Spleen (tissue), 11 donors: Measurements from ENCODE around the gene AKNAD1. TPM values are rescaled to one million over a fixed set of nuclear protein-coding genes. Genes with fewer than 3 reads are reported as not detected.

ENCODE experiments used
- DNase-seq: peaks from one replicate; pipeline ENCODE4 v3.0.0-alpha.2; 2020
- H3K27ac ChIP-seq, 8 donors: fragments of 200-600 bp; sonication (generic) in 7 of 8; 1 replicate in 4 of 8; 2 replicates in 4 of 8; pipeline versions ENCODE4 v1.5.0 to v1.8.0; 2016 to 2021; ENCODE audit warnings: inconsistent platforms in 4 of 8, mild to moderate bottlenecking in 4 of 8, moderate library complexity in 1 of 8
- H3K27me3 ChIP-seq, 7 donors: fragments of 200-600 bp; sonication (generic) in 6 of 7; replicated peaks in 1 of 7; 1 replicate in 4 of 7; 2 replicates in 3 of 7; pipeline versions ENCODE4 v1.5.0 to v1.8.0; 2016 to 2021; ENCODE audit warnings: inconsistent platforms in 3 of 7, mild to moderate bottlenecking in 1 of 7
- H3K36me3 ChIP-seq, 6 donors: fragments of 200-600 bp; sonication (generic) in 5 of 6; 1 replicate in 4 of 6; 2 replicates in 2 of 6; pipeline versions ENCODE4 v1.5.0 to v1.8.0; 2016 to 2021; ENCODE audit warnings: inconsistent platforms in 2 of 6
- H3K4me1 ChIP-seq, 6 donors: fragments of 200-600 bp; sonication (generic) in 5 of 6; 1 replicate in 3 of 6; 2 replicates in 3 of 6; pipeline versions ENCODE4 v1.5.0 to v1.8.0; 2016 to 2021; ENCODE audit warnings: inconsistent platforms in 3 of 6
- H3K4me3 ChIP-seq, 8 donors: fragments of 200-600 bp; sonication (generic) in 7 of 8; 1 replicate in 4 of 8; 2 replicates in 4 of 8; pipeline versions ENCODE4 v1.5.0 to v1.8.0; 2016 to 2021; ENCODE audit warnings: inconsistent platforms in 4 of 8, mild to moderate bottlenecking in 4 of 8, moderate library complexity in 2 of 8
- H3K9me3 ChIP-seq, 8 donors: fragments of 200-600 bp; sonication (generic) in 7 of 8; 1 replicate in 4 of 8; 2 replicates in 4 of 8; pipeline versions ENCODE4 v1.5.0 to v1.8.0; 2016 to 2021; ENCODE audit warnings: inconsistent platforms in 4 of 8
- CTCF ChIP-seq, 11 experiments: fragments of 200-600 bp in 7 of 11; fragments of 450-650 bp in 4 of 11; sonication (generic) in 4 of 11; IDR thresholded peaks in 8 of 11; conservative IDR thresholded peaks in 3 of 11; 1 replicate in 7 of 11; 2 replicates in 4 of 11; pipeline versions ENCODE4 v1.4.0 to v1.8.0; 2016 to 2021; ENCODE audit warnings: antibody characterized with exemption in 11 of 11, inconsistent platforms in 4 of 11, mild to moderate bottlenecking in 1 of 11
- POLR2A ChIP-seq, 3 donors: fragments of 450-650 bp; IDR thresholded peaks; one replicate each; pipeline ENCODE4 v1.5.1; 2017; ENCODE audit warnings: antibody characterized with exemption in 3 of 3, mild to moderate bottlenecking in 1 of 3
- POLR2AphosphoS5 ChIP-seq, 3 donors: sonication (generic); formaldehyde crosslinking; IDR thresholded peaks; one replicate each; pipeline ENCODE4 v1.5.1; 2017; ENCODE audit warnings: antibody characterized with exemption in 3 of 3
- WGBS, 5 donors: extraction: QIAGEN DNeasy Blood & Tissue Kit in 3 of 5; methylation state at CpG; one replicate each; pipeline versions ENCODE4 v1.1.5 to v1.1.7; 2013 to 2018; 5-methylcytosine and 5-hydroxymethylcytosine counted together
- intact Hi-C: fragments of 100-400 bp; cut with DNase I; formaldehyde crosslinking; loops from one replicate; pipeline ENCODE4 v1.15.0; 2023; ENCODE audit warnings: low total_unique reads
- polyA plus RNA-seq, 3 donors: library from polyadenylated mRNA; stranded (reverse); fragments of 200-250 nt; gene quantifications; one replicate each; pipeline ENCODE4 v1.2.1, GENCODE V29; 2013
- total RNA-seq, 7 donors: library from RNA; depleted of rRNA in 3 of 7; stranded (reverse); fragments of >200 nt in 3 of 7; fragmentation: NEBNext Ultra II Directional in 4 of 7; extraction: Animal tissue kit (Norgen Biotek cat#: 25700) in 4 of 7; gene quantifications; one replicate each; pipeline versions ENCODE4 v1.1.0 to v1.2.1, GENCODE V29; 2016 to 2021
- donor health status: healthy with polysubstance abuse.
- donor health status: DM: no; HTN: no; CAD: no; lungs with moderate emphysema.
- donor health status: DM: no; HTN: no; CAD: no.
- donor health status: Bipolar disorder and iron deficiency.
- donor health status: healthy.
- donor health status: DM: no; HTN: no; CAD: no.
- donor health status: DM: yes; HTN: yes; CAD: no.

The AKNAD1 gene
- total and polyA plus RNA-seq, 10 donors = 0.03 to 0.11 TPM; not detected in 8

GRCh38 chr1:108830119-108831008, 26.5 kb downstream of the AKNAD1 start:
- WGBS, 5 donors = 58 to 77% (median 70%) methylated on average over 16 to 20 of the region's 20 CpGs
- H3K9me3 ChIP-seq = no peaks in the 10 kb centered on the region
- intact Hi-C loops = no loop called here
- peak overlapping the region in 7 of 8 donors; percentile 1 to 63 (median 58) for H3K27ac ChIP-seq
- H3K4me1 ChIP-seq = peaks cover 0 to 29% (median 15%) of the 10 kb centered on the region in 6 donors
- no peaks in the 10 kb centered on the region for H3K27me3 ChIP-seq
- H3K36me3 ChIP-seq = no peaks in the 10 kb centered on the region
- H3K4me3 ChIP-seq = peak overlapping the region in 2 of 8 donors; percentile 21 to 37
- peak; percentile 73 for DNase-seq
- TF ChIP-seq POLR2AphosphoS5 (IDR thresholded peaks at IDR 0.05) (peak; percentile 31 to 73 (median 55)), CTCF (IDR thresholded peaks at IDR 0.05 in 8 of 11, conservative IDR thresholded peaks at IDR 0.05 in 3 of 11) (no peak)

- Histone ChIP-seq H3K9me3 (no peaks in the 10 kb centered on the region), H3K36me3 (no peaks in the 10 kb centered on the region), H3K4me3 (no peak overlapping the region), H3K27me3 (no peaks in the 10 kb centered on the region), H3K27ac (no peak overlapping the region), H3K4me1 (peaks cover 0 to 29% (median 15%) of the 10 kb centered on the region in 6 donors)
- 76 to 86% (median 76%) methylated on average over 6 of the region's 6 CpGs for WGBS, 5 donors
- TF ChIP-seq CTCF (IDR thresholded peaks at IDR 0.05 in 8 of 11, conservative IDR thresholded peaks at IDR 0.05 in 3 of 11) = no peak
- TF ChIP-seq POLR2A (IDR thresholded peaks at IDR 0.05) = no peak
- TF ChIP-seq POLR2AphosphoS5 (IDR thresholded peaks at IDR 0.05) = no peak
- no peak for DNase-seq
- intact Hi-C loops = loop anchor here (2.0 kb wide), 1 partner anchor 69 kb away; no protein-coding TSS in a partner anchor
These were observed 27.4 kb downstream of the AKNAD1 start for GRCh38 chr1:108829498-108829916.

- Histone ChIP-seq H3K27ac (no peak overlapping the region), H3K4me3 (no peak overlapping the region), H3K4me1 (peaks cover 0 to 29% (median 15%) of the 10 kb centered on the region in 6 donors), H3K9me3 (no peaks in the 10 kb centered on the region), H3K36me3 (no peaks in the 10 kb centered on the region), H3K27me3 (no peaks in the 10 kb centered on the region)
- intact Hi-C loops = loop anchor here (2.0 kb wide), 1 partner anchor 70 kb away; no protein-coding TSS in a partner anchor
- TF ChIP-seq CTCF (IDR thresholded peaks at IDR 0.05 in 8 of 11, conservative IDR thresholded peaks at IDR 0.05 in 3 of 11) = peak; percentile 42 to 86 (median 69)
- no peak for TF ChIP-seq POLR2AphosphoS5 (IDR thresholded peaks at IDR 0.05)
- WGBS, 5 donors = 35 to 47% (median 41%) methylated on average over 12 of the region's 12 CpGs
- peak; percentile 86 for DNase-seq
These were observed 28.6 kb downstream of the AKNAD1 start for GRCh38 chr1:108828074-108828961.
